HEK293 (cell line): ENCODE data around the gene PRRG4.

ENCODE experiments used
- CTCF ChIA-PET: fragments of 350-600 bp; formaldehyde crosslinking; extraction: SDS; loops from one replicate; lab custom pipeline; 2021; ENCODE audit warnings: antibody characterized with exemption; lab: Yijun Ruan, JAX
- POLR2A ChIA-PET: fragments of 300-600 bp; formaldehyde crosslinking; extraction: SDS; loops from one replicate; lab custom pipeline; 2020; ENCODE audit warnings: antibody characterized with exemption, inconsistent platforms; lab: Yijun Ruan, JAX
- H3K27ac ChIP-seq: fragments of 200-500 bp; sonication (Bioruptor generic); 2 replicates; pipeline ENCODE4 v1.5.1; 2014; ENCODE audit warnings: low read depth, low read length, control low read depth, inconsistent platforms; ENCODE audit errors: extremely low read depth
- H3K36me3 ChIP-seq, 2 experiments: fragments of 200-500 bp in 1 of 2; sonication (Bioruptor generic) in 1 of 2; 1 replicate in 1 of 2; 2 replicates in 1 of 2; pipeline ENCODE4 v1.5.1; 2014 to 2017; ENCODE audit warnings: inconsistent platforms in 2 of 2, low read length in 2 of 2; ENCODE audit not compliant: control insufficient read depth in 2 of 2, insufficient read depth in 1 of 2
- H3K4me1 ChIP-seq: fragments of 200-500 bp; sonication (Bioruptor generic); 2 replicates; pipeline ENCODE4 v1.5.1; 2014; ENCODE audit warnings: mild to moderate bottlenecking, low read length, inconsistent platforms; ENCODE audit not compliant: control insufficient read depth, insufficient read depth
- H3K4me3 ChIP-seq: 2 replicates; pipeline ENCODE4 v1.5.1; 2011; ENCODE audit warnings: low read depth, mild to moderate bottlenecking, control low read depth, low read length, moderate library complexity
- H3K9me3 ChIP-seq: fragments of 200-500 bp; sonication (Bioruptor generic); 2 replicates; pipeline ENCODE4 v1.5.1; 2014; ENCODE audit warnings: low read depth, low read length, inconsistent platforms; ENCODE audit not compliant: control insufficient read depth, insufficient read depth
- AEBP2 ChIP-seq: fragments of 450-650 bp; formaldehyde crosslinking; IDR thresholded peaks from 2 replicates; pipeline ENCODE4 v1.5.1; 2016; ENCODE audit warnings: missing biosample characterization, missing genetic modification characterization, borderline replicate concordance
- GLI4 ChIP-seq: fragments of 450-650 bp; formaldehyde crosslinking; IDR thresholded peaks from 2 replicates; pipeline ENCODE4 v1.5.1; 2016; ENCODE audit warnings: missing biosample characterization, missing genetic modification characterization
- KLF16 ChIP-seq: fragments of 450-650 bp; formaldehyde crosslinking; IDR thresholded peaks from 2 replicates; pipeline ENCODE4 v1.5.1; 2017; ENCODE audit warnings: missing biosample characterization, missing genetic modification characterization
- KLF8 ChIP-seq: fragments of 450-650 bp; formaldehyde crosslinking; IDR thresholded peaks from 2 replicates; pipeline ENCODE4 v1.5.1; 2016; ENCODE audit warnings: missing biosample characterization, missing genetic modification characterization
- PRDM10 ChIP-seq: fragments of 450-650 bp; formaldehyde crosslinking; IDR thresholded peaks from 2 replicates; pipeline ENCODE4 v1.5.1; 2016; ENCODE audit warnings: missing biosample characterization, missing genetic modification characterization
- WT1 ChIP-seq: fragments of 450-650 bp; formaldehyde crosslinking; IDR thresholded peaks from 2 replicates; pipeline ENCODE4 v1.5.1; 2016; ENCODE audit warnings: missing biosample characterization, missing genetic modification characterization
- YY2 ChIP-seq: fragments of 450-650 bp; formaldehyde crosslinking; IDR thresholded peaks from 2 replicates; pipeline ENCODE4 v1.5.1; 2016; ENCODE audit warnings: missing biosample characterization, missing genetic modification characterization
- ZBTB17 ChIP-seq: fragments of 450-650 bp; formaldehyde crosslinking; IDR thresholded peaks from 2 replicates; pipeline ENCODE4 v1.5.1; 2016; ENCODE audit warnings: missing biosample characterization, missing genetic modification characterization
- ZBTB7A ChIP-seq: fragments of 450-650 bp; formaldehyde crosslinking; IDR thresholded peaks from 2 replicates; pipeline ENCODE4 v1.5.1; 2016; ENCODE audit warnings: low read depth, missing biosample characterization, missing genetic modification characterization
- ZIC2 ChIP-seq: fragments of 450-650 bp; formaldehyde crosslinking; IDR thresholded peaks from 2 replicates; pipeline ENCODE4 v1.5.1; 2016; ENCODE audit warnings: missing biosample characterization, missing genetic modification characterization
- ZNF133 ChIP-seq: fragments of 450-650 bp; formaldehyde crosslinking; IDR thresholded peaks from 2 replicates; pipeline ENCODE4 v1.5.1; 2016; ENCODE audit warnings: missing biosample characterization, missing genetic modification characterization
- ZNF2 ChIP-seq: fragments of 450-650 bp; formaldehyde crosslinking; IDR thresholded peaks from 2 replicates; pipeline ENCODE4 v1.5.1; 2016; ENCODE audit warnings: missing biosample characterization, missing genetic modification characterization
- ZNF335 ChIP-seq: fragments of 450-650 bp; formaldehyde crosslinking; conservative IDR thresholded peaks from 2 replicates; pipeline ENCODE4 v1.5.1; 2016; ENCODE audit warnings: missing biosample characterization, missing genetic modification characterization
- ZNF362 ChIP-seq: fragments of 450-650 bp; formaldehyde crosslinking; IDR thresholded peaks from 2 replicates; pipeline ENCODE4 v1.5.1; 2016; ENCODE audit warnings: missing biosample characterization, missing genetic modification characterization
- ZNF488 ChIP-seq: fragments of 450-650 bp; formaldehyde crosslinking; IDR thresholded peaks from 2 replicates; pipeline ENCODE4 v1.5.1; 2016; ENCODE audit warnings: missing biosample characterization, missing genetic modification characterization
- ZNF514 ChIP-seq: fragments of 450-650 bp; formaldehyde crosslinking; IDR thresholded peaks from 2 replicates; pipeline ENCODE4 v1.5.1; 2016; ENCODE audit warnings: missing biosample characterization, missing genetic modification characterization
- ZNF529 ChIP-seq: fragments of 450-650 bp; formaldehyde crosslinking; IDR thresholded peaks from 2 replicates; pipeline ENCODE4 v1.5.1; 2017; ENCODE audit warnings: missing genetic modification characterization, missing biosample characterization; ENCODE audit not compliant: insufficient replicate concordance
- ZNF585B ChIP-seq: fragments of 450-650 bp; formaldehyde crosslinking; IDR thresholded peaks from 2 replicates; pipeline ENCODE4 v1.5.1; 2016; ENCODE audit warnings: missing biosample characterization, missing genetic modification characterization
- ZNF621 ChIP-seq: fragments of 450-650 bp; formaldehyde crosslinking; IDR thresholded peaks from 2 replicates; pipeline ENCODE4 v1.5.1; 2017; ENCODE audit warnings: missing biosample characterization, missing genetic modification characterization
- ZNF654 ChIP-seq: fragments of 450-650 bp; formaldehyde crosslinking; IDR thresholded peaks from 2 replicates; pipeline ENCODE4 v1.5.1; 2016; ENCODE audit warnings: low read depth, missing biosample characterization, missing genetic modification characterization
- ZNF677 ChIP-seq: fragments of 450-650 bp; IDR thresholded peaks from 2 replicates; pipeline ENCODE4 v1.5.0; 2018; ENCODE audit warnings: missing biosample characterization, mild to moderate bottlenecking, missing genetic modification characterization, moderate library complexity
- ZNF747 ChIP-seq: fragments of 450-650 bp; formaldehyde crosslinking; IDR thresholded peaks from 2 replicates; pipeline ENCODE4 v1.5.1; 2016; ENCODE audit warnings: missing biosample characterization, missing genetic modification characterization
- ZNF777 ChIP-seq: fragments of 450-650 bp; formaldehyde crosslinking; IDR thresholded peaks from 2 replicates; pipeline ENCODE4 v1.5.1; 2017; ENCODE audit warnings: missing biosample characterization, missing genetic modification characterization, borderline replicate concordance
- ZNF837 ChIP-seq: fragments of 450-650 bp; formaldehyde crosslinking; IDR thresholded peaks from 2 replicates; pipeline ENCODE4 v1.5.1; 2016; ENCODE audit warnings: missing biosample characterization, missing genetic modification characterization
- ZSCAN18 ChIP-seq: fragments of 450-650 bp; formaldehyde crosslinking; IDR thresholded peaks from 2 replicates; pipeline ENCODE4 v1.5.1; 2016; ENCODE audit warnings: missing biosample characterization, missing genetic modification characterization

The PRRG4 gene

GRCh38 chr11:32809313-32809712 lies 20.4 kb upstream of the PRRG4 start:
- Histone ChIP-seq H3K36me3 (no peaks in the 10 kb centered on the region), H3K9me3 (no peaks in the 10 kb centered on the region), H3K4me1 (no peaks in the 10 kb centered on the region), H3K27ac (no peak overlapping the region), H3K4me3 (no peak overlapping the region)
- POLR2A ChIA-PET: no interaction called here
- no peak for TF ChIP-seq ZSCAN18 (tag by site-specific recombination)
- TF ChIP-seq ZNF362: no peak
- TF ChIP-seq ZBTB17 (tag by site-specific recombination): peak; percentile 60; the same call in 1 of the 2 replicates
- TF ChIP-seq ZNF2 (tag by site-specific recombination): no peak; the same call in 1 of the 2 replicates
- no peak for TF ChIP-seq WT1 (tag by site-specific recombination)
- TF ChIP-seq KLF8 (tag by site-specific recombination): no peak
- peak; percentile 79 for TF ChIP-seq ZNF654 (tag by site-specific recombination)
- CTCF ChIA-PET: interaction anchor here (0.5 to 2.4 kb wide), 36 partner anchors 9 to 1463 kb away, joined by 3 to 18 read pairs (median 3); no protein-coding TSS in a partner anchor

- Histone ChIP-seq H3K27ac (no peak overlapping the region), H3K4me1 (no peaks in the 10 kb centered on the region), H3K36me3 (no peaks in the 10 kb centered on the region), H3K4me3 (no peak overlapping the region), H3K9me3 (no peaks in the 10 kb centered on the region)
- POLR2A ChIA-PET: no interaction called here
- TF ChIP-seq ZNF777: no peak
- no peak for TF ChIP-seq ZNF335 (tag by site-specific recombination)
- TF ChIP-seq ZNF514 (tag by site-specific recombination): no peak
- TF ChIP-seq ZNF529 (tag by site-specific recombination): no peak
- TF ChIP-seq PRDM10: no peak
- no peak for TF ChIP-seq YY2 (tag by site-specific recombination)
- no peak for TF ChIP-seq ZNF621
- no peak for TF ChIP-seq ZBTB7A (tag by site-specific recombination)
- CTCF ChIA-PET: interaction anchor here (0.5 kb wide), 1 partner anchor 9 kb away, joined by 3 read pairs; no protein-coding TSS in a partner anchor
Measured at GRCh38 chr11:32817181-32817851, 12.4 kb upstream of the PRRG4 start.

GRCh38 chr11:32817852-32818183 lies 11.9 kb upstream of the PRRG4 start:
- Histone ChIP-seq H3K27ac (no peak overlapping the region), H3K4me1 (no peaks in the 10 kb centered on the region), H3K36me3 (no peaks in the 10 kb centered on the region), H3K9me3 (no peaks in the 10 kb centered on the region), H3K4me3 (no peak overlapping the region)
- ChIA-PET POLR2A (no interaction called here), CTCF (no interaction called here)
- no peak for TF ChIP-seq ZNF747
- TF ChIP-seq ZNF621: no peak
- TF ChIP-seq AEBP2 (tag by site-specific recombination): no peak
- TF ChIP-seq ZNF585B (tag by site-specific recombination): no peak
- TF ChIP-seq KLF16 (tag by site-specific recombination): no peak
- no peak for TF ChIP-seq ZNF488 (tag by site-specific recombination)
- TF ChIP-seq ZNF837 (tag by site-specific recombination): no peak
- TF ChIP-seq ZIC2 (tag by site-specific recombination): no peak
- no peak for TF ChIP-seq GLI4 (tag by site-specific recombination)
- TF ChIP-seq ZNF677: no peak
- TF ChIP-seq ZNF133: no peak
